Dendritic cell treated with granulocyte-macrophage colony-stimulating factor and Interleukin-4, amounts not matched to agents 40 ng/mL and 50 ng/mL, for 4 days (primary cell): ENCODE results near the gene CR1L.
"Not testable (repeated sequence)": the region's sequence is repeated elsewhere in the genome, so short reads cannot be mapped to it uniquely, and the experiment has no call there.

Source experiments
- H3K27ac Mint-ChIP-seq: one replicate; pipeline ENCODE4 v1.8.0; 2022; ENCODE audit warnings: mild to moderate bottlenecking, mixed read lengths
- H3K27me3 Mint-ChIP-seq: one replicate; pipeline ENCODE4 v1.8.0; 2022; ENCODE audit warnings: mild to moderate bottlenecking, mixed read lengths
- H3K36me3 Mint-ChIP-seq: one replicate; pipeline ENCODE4 v1.8.0; 2022; ENCODE audit warnings: low read depth, mixed read lengths
- H3K4me1 Mint-ChIP-seq: one replicate; pipeline ENCODE4 v1.8.0; 2022; ENCODE audit warnings: low read depth, mixed read lengths
- H3K4me3 Mint-ChIP-seq: one replicate; pipeline ENCODE4 v1.8.0; 2022; ENCODE audit warnings: mild to moderate bottlenecking, moderate library complexity, mixed read lengths
- H3K9me3 Mint-ChIP-seq: one replicate; pipeline ENCODE4 v1.8.0; 2022; ENCODE audit warnings: mixed read lengths
- intact Hi-C: fragments of 100-400 bp; cut with micrococcal nuclease; formaldehyde crosslinking; loops from one replicate; pipeline ENCODE4 v1.15.0; 2022

Gene CR1L

DNA sequence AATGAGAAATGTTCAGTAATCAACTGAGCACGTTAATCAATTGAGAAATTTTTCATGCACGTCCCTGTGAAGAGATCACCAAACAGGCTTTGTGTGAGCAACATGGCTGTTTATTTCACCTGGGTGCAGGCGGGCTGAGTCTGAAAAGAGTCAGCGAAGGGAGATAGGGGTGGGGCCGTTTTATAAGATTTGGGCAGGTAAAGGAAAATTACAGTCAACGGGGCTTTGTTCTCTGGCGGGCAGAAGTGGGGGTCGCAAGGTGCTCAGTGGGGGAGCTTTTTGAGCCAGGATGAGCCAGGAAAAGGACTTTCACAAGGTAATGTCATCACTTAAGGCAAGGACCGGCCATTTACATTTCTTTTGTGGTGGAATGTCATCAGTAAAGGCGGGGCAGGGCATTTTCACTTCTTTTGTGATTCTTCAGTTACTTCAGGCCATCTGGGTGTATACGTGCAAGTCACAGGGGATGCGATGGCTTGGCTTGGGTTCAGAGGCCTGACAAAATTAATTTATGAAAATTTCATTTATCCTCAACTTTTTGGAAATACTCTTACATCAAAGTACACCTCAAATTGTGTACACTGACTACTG is 11.1 kb upstream of the CR1L start:
- H3K4me1 Mint-ChIP-seq, intact Hi-C loops, H3K4me3 Mint-ChIP-seq, H3K27ac Mint-ChIP-seq, H3K9me3 Mint-ChIP-seq, H3K27me3 Mint-ChIP-seq: not testable (repeated sequence)
- H3K36me3 Mint-ChIP-seq, result peaks cover 69% of the 10 kb centered on the region

DNA sequence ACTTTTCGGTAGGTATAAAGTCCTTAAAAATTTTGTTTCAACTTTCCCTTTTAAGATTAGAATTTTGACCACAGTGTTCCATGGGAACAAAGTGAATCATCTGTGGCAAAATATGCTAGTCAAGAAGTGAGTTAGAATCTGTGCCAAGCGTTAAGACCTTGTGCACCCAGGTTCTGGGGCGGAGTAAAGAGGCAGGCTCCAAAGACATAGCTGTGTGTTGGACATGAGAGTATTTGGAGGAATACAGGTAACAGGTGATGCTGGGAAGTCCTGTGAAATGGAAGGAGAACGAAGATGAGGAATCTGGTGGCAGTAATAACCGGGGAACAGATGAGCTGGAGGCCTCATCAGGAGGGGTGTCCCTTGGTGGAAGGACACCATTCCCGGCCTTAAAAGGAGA is 10.6 kb upstream of the CR1L start:
- H3K9me3 Mint-ChIP-seq, H3K4me3 Mint-ChIP-seq, intact Hi-C loops, H3K4me1 Mint-ChIP-seq, H3K27ac Mint-ChIP-seq, H3K27me3 Mint-ChIP-seq: not testable (repeated sequence)
- peaks cover 69% of the 10 kb centered on the region for H3K36me3 Mint-ChIP-seq

DNA sequence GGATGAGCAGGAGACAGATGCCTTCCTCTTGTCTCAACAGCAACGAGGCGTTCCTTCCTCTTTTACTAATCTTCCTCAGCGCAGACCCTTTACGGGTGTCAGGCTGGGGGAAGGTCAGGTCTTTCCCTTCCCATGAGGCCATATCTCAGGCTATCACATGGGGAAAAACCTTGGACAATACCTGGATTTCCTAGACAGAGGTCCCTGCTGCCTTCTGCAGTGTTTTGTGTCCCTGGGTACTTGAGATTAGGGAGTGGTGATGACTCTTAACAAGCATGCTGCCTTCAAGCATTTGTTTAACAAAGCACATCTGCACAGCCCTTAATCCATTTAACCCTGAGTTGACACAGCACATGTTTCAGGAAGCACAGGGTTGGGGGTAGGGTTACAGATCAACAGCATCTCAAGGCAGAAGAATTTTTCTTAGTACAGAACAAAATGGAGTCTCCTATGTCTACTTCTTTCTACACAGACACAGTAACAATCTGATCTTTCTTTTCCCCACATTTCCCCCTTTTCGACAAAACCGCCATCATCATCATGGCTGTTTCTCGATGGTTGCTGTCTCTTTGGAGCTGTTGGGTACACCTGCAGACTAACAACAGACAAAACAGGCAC is 9.3 kb upstream of the CR1L start:
- intact Hi-C loops, H3K4me3 Mint-ChIP-seq, H3K27me3 Mint-ChIP-seq, H3K9me3 Mint-ChIP-seq, H3K27ac Mint-ChIP-seq, H3K4me1 Mint-ChIP-seq: not testable (repeated sequence)
- H3K36me3 Mint-ChIP-seq, result peaks cover 72% of the 10 kb centered on the region

DNA sequence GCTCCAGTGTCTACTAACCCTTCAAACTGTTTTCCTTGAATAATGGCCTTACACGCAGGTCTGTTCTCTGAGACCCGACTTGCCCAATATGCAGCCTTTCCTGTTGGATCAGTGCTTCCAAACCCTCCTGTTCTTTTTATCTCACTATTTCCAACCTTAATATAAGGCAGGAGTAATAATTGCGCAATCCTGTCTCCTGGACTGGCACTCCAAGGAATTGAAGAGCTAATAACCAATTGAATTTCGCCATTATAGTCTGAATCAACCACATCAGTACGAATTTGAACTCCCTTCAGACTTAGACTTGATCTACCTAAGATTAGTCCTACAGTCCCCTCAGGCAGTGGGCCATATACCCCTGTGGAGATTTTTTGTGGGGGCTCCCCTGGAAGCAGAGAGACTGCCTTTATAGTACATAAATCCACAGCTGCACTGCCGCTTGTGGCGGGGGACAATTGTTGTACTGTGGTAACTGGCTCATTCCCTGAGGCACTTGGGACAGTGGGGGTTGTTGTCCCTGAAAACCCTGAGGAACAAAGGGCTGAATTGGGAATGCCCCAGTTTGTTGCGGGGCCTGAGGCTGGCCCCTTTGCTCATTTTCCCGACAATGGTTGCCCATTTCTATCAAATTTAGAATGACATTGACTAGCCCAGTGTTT is 6.3 kb upstream of the CR1L start:
- H3K36me3 Mint-ChIP-seq, result peaks cover 54% of the 10 kb centered on the region
- H3K4me1 Mint-ChIP-seq, H3K9me3 Mint-ChIP-seq, H3K4me3 Mint-ChIP-seq, H3K27me3 Mint-ChIP-seq, intact Hi-C loops, H3K27ac Mint-ChIP-seq: not testable (repeated sequence)

DNA sequence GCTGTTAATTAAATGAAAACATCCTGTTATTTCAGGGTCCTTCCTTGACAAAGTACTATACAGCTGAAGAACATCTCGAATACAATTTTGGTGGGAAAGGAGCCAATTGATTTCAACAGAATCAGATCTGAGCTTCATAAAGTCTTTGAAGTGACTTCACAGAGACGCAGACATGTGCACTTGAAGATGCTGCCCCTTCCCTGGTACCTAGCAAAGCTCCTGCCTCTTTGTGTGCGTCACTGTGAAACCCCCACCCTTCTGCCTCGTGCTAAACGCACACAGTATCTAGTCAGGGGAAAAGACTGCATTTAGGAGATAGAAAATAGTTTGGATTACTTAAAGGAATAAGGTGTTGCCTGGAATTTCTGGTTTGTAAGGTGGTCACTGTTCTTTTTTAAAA is 5.6 kb upstream of the CR1L start:
- peaks cover 47% of the 10 kb centered on the region for H3K36me3 Mint-ChIP-seq
- H3K27me3 Mint-ChIP-seq, H3K27ac Mint-ChIP-seq, H3K4me3 Mint-ChIP-seq, H3K9me3 Mint-ChIP-seq, intact Hi-C loops, H3K4me1 Mint-ChIP-seq: not testable (repeated sequence)

DNA sequence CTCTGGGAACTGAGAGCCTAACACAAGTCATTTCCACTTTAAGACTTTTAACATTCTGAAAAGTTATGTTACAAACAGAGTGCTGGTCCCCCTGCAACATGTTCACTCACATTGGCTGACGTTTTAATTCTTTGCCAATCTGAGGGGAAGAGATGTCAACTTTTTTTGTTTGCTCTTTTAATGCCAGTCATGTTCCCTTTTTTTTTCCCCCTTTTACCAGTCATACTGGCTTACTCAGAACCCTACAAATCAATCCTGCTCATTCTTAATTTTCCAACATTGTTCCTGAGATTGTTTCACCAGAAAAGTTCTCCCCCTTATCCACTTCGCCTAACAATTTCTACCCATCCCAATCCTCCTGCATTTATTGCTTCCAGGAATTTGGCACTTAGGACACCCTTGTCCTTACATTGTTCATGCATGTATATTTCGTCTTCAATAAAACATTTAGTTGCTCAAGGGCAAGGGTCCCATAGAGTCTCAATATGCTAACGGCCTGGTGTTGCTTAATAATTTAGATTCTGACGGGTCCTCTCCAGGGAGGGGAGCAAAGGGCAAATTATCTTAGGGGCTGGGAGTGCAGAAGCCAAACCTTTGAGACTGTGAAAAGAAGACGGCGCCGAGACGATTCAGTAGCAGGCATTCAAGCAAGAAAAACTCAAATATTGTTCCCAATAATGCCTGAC is 624 bp upstream of the CR1L start:
- peak overlapping the region; percentile 81 for H3K4me3 Mint-ChIP-seq
- H3K27ac Mint-ChIP-seq, result peak overlapping the region; percentile 58
- intact Hi-C loops, result no loop called here
- peaks cover 20% of the 10 kb centered on the region for H3K4me1 Mint-ChIP-seq
- H3K27me3 Mint-ChIP-seq, result peaks cover 13% of the 10 kb centered on the region
- H3K36me3 Mint-ChIP-seq, result peaks cover 16% of the 10 kb centered on the region
- no peaks in the 10 kb centered on the region for H3K9me3 Mint-ChIP-seq

DNA sequence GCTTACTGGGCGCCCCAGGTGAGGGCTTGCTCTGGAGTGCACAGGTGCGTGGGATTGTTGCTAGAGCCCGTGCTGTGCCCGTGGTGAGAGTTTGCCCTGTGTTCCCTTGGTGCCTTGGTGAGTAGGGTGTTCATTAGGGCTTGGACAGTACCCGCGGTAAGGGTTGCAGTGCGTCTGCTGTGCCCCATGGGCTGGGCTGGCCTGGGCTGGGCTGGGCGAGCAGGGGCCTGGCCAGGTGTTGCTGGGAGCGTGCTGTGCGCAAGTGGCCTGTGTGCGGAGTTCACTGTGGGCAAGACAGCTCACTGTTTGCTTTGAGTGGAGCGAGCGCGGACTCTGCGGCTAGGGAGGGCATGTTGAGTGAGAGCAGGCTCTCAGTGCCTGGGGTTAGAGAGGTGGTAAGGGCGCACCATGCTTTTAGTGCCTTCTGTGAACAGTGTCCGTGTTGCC is 725 bp downstream of the CR1L start:
- Mint-ChIP-seq H3K4me3 (peak overlapping the region; percentile 81), H3K27ac (no peak overlapping the region), H3K4me1 (peaks cover 20% of the 10 kb centered on the region), H3K9me3 (no peaks in the 10 kb centered on the region), H3K27me3 (peaks cover 13% of the 10 kb centered on the region), H3K36me3 (peaks cover 8% of the 10 kb centered on the region)
- intact Hi-C loops, result no loop called here

DNA sequence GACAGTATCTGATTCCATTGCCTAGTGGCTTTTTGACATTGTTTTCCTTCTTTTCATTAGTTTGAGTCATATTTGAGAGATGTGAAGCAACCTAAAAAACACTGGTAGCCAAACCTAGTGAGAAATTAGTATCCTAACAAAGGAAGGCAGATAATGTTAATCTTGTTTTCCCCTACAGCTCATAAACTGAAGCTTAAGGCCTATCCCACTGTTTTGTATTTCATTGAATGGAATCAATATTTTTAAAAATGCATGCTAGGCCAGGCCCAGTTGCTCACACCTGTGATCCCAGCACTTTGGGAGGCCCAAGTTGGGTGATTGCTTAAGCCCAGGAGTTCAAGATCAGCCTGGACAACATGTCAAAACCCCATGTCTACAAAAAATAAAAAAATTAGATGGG is 1.2 kb downstream of the CR1L start:
- intact Hi-C loops, result no loop called here
- Mint-ChIP-seq H3K4me1 (peaks cover 20% of the 10 kb centered on the region), H3K36me3 (peaks cover 8% of the 10 kb centered on the region), H3K4me3 (no peak overlapping the region), H3K9me3 (no peaks in the 10 kb centered on the region), H3K27ac (no peak overlapping the region), H3K27me3 (peaks cover 13% of the 10 kb centered on the region)

DNA sequence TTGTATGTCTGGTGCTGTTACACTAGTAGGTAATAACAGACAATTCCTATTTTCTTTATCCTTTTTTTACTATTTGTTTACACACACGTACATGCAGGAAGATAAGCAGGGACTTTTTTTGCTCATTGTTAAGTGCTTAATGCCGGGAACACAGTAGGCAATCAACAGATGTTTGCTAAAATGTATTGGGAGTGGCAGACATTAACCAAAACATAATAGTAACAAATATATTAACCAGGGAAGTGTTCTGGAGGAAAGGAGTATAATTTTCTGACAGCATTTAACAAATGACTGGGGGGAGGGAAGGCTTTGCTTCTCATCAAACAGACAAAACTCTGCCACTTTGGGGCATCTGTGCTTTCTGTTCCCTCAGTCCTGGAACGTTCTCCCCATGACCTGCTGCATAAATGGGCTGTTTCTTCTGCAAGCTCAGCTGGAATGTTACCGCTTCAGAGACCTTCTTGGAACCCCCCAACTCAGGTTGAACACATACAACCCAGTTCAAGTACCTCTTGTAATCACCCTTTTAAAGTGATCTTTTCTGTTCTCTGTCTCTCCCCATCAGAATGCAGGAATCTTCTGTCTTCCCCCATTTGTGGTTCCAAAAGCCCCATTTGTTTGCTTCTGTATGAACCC is 2.1 kb downstream of the CR1L start:
- Mint-ChIP-seq H3K27me3 (peaks cover 12% of the 10 kb centered on the region), H3K9me3 (no peaks in the 10 kb centered on the region), H3K4me1 (peaks cover 20% of the 10 kb centered on the region), H3K27ac (no peak overlapping the region), H3K36me3 (peaks cover 5% of the 10 kb centered on the region), H3K4me3 (no peak overlapping the region)
- intact Hi-C loops, result no loop called here

DNA sequence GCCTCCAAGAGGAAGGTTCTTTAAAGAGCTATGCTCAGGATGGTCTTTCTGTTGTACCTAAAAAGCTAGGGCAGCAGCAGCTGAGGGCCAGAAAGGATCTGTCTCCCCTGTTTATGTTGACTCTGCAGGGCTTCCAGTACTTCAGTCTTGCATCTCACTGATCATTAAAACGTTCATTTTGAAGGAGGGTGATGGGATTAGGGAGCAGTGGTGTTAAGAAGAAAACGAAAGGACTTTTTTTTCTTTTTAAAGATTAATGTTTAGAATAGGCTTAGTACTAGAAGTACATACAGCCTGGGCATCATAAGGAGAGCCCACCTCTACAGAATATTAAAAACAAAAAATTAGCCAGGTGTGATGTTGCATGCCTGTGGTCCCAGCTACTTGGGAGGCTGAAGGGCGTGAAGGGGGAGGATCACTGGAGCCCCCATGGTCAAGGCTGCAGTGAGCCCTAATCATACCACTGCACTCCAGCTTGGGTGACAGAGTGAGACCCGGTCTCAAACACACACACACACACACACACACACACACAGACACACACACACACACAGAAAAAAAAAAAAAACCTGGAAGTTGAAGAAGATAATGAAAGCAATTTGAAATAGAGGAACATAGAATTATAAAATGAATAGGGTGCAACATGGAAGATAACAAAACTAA is 2.9 kb downstream of the CR1L start:
- H3K27me3 Mint-ChIP-seq, result peaks cover 11% of the 10 kb centered on the region
- intact Hi-C loops, result no loop called here
- H3K4me3 Mint-ChIP-seq, result no peak overlapping the region

DNA sequence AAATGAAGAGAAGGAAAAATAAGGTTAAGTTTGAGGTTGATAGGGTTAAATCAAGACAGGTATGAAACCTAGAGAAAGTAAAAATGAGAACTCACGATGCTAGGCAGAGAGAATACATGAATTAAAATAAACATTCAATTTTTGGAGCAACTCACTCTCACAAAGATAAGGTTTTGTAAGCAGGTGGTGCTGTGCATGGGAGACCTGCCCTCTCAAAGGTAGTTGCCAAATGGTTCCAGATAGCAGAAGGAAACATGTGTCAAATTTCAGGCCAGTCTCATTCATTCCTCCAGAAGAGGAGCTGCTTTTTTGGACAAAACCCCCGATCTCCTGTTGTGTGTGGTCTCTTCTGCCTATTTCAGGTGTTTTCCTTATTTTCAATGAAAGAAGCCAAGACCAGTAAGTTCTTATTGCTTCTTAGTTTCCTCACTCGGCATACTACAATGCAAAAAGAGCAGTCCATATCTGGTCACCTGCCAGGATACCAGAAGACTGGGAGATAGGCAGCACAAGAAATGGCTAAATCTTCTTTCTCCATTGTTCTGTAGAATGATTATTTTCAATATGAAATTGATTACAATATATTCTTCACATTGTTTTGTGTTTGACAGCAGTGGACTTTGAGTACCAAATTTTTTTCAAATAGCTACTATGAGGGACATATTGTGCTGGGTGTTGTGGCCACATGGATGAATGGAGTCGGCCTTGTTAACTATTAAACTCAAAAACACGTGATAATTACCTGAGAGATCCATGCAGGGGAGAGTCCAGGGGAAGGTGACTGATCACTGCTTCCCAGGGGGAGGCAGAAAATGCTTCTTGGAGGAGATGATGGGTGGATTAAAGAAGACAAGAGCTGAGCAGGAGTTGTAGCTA is 3.6 kb downstream of the CR1L start:
- Mint-ChIP-seq H3K4me3 (no peak overlapping the region), H3K4me1 (peaks cover 20% of the 10 kb centered on the region), H3K36me3 (no peaks in the 10 kb centered on the region), H3K9me3 (no peaks in the 10 kb centered on the region), H3K27ac (no peak overlapping the region), H3K27me3 (peaks cover 11% of the 10 kb centered on the region)
- intact Hi-C loops, result no loop called here

More for the DNA sequence above, 2.9 kb downstream of the CR1L start:
- H3K36me3 Mint-ChIP-seq, result no peaks in the 10 kb centered on the region
- peaks cover 20% of the 10 kb centered on the region for H3K4me1 Mint-ChIP-seq
- H3K27ac Mint-ChIP-seq, result no peak overlapping the region
- no peaks in the 10 kb centered on the region for H3K9me3 Mint-ChIP-seq

DNA sequence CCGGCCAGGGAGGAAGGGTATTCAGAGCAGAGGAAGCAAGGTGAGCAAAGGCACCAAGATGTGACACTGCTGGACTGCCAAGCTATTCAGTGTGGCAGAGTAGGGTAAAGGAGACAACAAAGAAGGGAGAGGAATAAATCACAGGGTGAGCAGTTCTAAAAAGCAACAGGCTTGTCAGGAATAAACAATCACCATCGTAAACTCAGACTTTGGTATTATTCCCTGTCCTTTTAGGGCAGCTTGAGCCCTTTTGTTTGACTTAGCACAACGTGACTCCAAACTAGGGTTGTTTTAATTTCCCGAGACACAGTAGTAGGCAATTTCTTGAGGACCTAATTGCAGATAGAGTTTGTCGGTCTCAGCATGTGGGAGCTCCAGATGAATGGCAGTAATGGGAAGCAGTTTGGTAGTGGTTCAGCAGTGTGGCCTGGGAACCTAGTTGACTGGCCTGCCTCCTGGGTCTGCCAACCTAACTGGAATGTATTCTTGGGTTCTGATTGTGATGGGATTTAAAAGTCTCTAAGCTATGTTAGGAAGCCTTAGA is 4.3 kb downstream of the CR1L start:
- intact Hi-C loops, result no loop called here
- Mint-ChIP-seq H3K36me3 (no peaks in the 10 kb centered on the region), H3K4me1 (peaks cover 17% of the 10 kb centered on the region), H3K27me3 (peaks cover 8% of the 10 kb centered on the region), H3K27ac (no peak overlapping the region), H3K4me3 (no peak overlapping the region), H3K9me3 (no peaks in the 10 kb centered on the region)
